NOMO-1 treated with dmso at 0.1 percent for 144 hours (cell line): ENCODE data around the gene TRIM40.
A peak's percentile ranks its signal among the peaks of the same experiment; 100 is the strongest.

ENCODE experiments used
- DNase-seq: peaks from one replicate; lab custom pipeline; 2025; ENCODE audit not compliant: unreplicated experiment; lab: John Stamatoyannopoulos, UW

Gene TRIM40, protein sequence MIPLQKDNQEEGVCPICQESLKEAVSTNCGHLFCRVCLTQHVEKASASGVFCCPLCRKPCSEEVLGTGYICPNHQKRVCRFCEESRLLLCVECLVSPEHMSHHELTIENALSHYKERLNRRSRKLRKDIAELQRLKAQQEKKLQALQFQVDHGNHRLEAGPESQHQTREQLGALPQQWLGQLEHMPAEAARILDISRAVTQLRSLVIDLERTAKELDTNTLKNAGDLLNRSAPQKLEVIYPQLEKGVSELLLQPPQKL

DNA sequence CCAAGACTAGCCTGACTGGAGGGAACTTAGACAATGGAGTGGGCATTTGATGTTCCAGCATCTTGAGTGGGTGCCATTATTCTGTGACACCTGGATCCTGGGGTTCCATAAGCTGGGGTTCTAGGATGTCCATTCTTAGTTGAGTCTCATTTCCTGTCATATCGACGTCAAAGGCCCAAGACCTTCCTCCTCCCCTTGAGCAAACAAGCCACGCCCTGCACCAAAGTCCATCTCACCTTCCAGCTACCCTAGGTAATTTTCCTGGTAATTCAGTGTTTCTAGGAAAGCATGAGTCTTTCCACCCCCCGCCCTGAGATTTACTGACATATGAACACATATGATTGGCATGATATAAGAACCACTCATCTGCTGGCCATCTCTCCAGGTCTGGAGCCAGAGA is at the start of gene TRIM40:
TSS of gene TRIM40 (plus strand) at position 384 of the 400 bp plus-strand sequence. CDS start 897 bp downstream, outside the sequence.
- DNase-seq, result no peak

DNA sequence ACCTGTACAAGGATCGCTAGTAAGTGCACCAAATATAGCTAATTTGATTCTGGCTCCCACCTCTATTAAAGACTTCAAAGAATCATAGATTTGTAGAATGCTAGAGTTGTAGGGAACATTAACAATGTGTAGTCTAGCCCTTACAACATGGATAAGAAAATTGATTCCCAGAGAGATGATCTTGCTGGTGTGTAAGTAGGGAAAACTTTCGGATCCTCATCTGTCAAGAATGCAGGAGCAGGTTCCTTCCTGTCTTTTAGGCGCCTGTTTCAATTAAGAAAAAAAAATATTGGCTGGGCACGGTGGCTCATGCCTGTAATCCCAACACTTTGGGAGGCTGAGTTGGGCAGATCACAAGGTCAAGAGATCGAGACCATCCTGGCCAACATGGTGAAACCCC is 48.1 kb upstream of the TRIM40 start:
- DNase-seq, result no peak

DNA sequence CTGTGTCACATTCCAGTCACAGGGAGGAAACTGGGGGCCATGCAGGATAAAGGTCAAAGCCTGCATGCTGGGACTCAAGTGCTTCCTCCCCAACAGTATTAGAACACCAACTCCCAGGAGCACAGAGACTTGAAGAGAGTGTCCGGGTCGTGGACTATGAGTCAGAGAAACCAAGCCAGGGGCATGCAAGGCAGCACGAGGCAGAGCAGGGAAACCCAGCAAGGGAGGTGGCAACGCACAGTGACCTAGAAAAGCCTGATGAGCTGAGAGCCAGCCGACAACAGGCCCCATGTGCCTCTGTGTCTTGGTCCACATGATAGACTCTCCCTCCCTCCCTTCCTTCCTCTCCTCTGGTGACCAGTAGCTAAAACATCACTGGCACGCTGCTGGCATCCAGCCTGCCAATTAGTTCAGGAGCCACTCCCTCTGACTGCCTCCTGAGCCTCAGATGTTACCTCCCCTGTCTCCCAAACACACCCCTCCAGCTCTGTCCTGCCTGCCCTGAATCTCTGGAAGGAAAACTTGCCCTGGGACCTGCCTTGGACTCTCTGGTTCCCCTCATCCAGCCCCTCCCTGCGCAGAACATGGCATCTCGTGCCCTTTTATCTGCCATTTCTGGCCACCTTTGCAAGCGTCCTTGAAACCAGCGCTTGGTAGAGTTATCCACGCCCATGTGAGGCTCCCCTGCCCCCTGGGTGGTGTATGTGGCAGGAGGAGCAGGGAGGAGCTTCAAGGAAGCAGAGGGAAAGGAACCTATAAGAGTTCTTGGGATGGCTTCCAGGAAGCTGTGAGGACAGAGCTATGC is 44.2 kb upstream of the TRIM40 start:
- DNase-seq, result no peak

DNA sequence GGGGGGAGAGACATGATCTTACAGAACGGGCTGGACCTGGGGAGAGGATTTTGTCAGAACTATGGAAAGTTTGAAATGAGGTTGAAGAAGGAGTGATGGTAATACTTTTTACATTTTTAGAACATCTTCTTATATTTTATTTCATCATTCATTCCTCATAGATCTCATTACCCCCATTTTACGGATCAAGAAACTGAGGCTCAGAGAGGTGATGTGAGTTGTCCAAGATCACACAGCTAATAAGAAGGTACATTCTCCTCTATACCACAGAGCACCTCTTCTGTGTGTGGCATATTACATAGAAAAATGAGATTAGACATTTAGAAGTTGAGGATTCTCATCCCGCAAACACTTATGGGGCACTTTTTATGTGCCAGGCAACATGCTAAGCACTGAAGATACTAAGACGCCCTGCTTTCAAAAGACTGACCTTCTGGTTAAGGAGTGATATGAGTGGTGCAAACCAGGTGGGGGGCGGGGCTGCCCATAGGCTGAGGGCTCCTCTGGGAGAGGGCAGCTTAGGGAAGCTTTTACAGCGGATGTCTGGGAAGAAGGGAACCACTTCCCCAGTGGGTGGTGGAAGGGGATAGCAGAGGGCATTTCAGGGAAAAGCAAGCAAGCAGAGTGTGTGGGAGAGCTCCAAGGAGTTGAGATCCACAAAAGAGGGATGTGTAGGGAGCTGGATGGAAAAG is 42.9 kb upstream of the TRIM40 start:
- no peak for DNase-seq

DNA sequence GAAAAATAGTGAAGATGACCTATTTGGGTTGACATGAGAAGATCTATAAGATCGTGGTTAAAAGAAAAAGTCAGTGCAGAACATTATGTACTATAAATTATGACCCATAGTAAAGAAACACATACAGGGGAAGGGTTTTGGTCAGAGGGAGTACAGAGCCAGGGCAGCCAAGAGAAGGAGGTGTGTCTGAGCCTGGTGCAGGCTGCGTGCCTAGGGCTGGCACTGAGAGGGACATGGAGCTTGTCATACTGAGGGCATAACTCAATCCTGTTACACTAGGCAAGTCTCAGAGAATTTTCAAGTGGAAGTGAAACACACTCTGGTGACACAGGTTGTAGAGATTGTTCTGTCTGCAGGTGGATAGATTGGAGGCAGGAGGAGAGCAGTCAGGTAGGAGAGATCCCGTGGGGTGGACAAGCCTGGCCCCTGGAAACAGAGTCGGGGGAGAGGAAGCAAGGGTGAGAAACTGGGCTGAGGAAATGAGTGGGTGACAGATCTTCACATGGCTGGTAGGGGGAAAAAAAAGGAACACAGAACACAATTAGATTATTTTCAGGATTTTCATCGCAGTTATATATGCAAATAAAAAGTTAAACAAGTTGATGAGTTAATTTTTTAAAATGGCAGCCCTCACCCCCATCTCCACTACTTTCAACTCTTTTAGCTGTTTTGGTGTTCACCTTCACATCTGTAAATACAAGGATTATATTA is 41.8 kb upstream of the TRIM40 start:
- DNase-seq, result no peak

DNA sequence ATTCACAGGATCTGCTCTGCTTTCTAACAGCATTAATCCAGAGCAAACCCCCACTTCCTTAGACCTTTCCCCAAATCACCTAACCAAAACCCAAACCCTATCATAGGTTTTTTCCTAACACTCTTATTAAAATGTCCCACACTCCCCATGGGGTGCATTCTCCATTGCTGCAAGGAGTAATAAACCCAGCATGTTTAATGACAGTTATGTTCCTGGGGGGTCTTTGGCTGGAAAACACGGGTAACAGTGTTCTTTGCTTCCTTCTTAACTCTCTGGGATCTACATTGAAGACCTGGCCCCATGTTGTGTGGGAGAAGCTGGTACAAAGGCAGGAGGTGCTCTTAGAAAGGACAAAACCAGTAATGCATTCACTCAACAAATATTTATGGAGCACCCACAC is 39.1 kb upstream of the TRIM40 start:
- no peak for DNase-seq

DNA sequence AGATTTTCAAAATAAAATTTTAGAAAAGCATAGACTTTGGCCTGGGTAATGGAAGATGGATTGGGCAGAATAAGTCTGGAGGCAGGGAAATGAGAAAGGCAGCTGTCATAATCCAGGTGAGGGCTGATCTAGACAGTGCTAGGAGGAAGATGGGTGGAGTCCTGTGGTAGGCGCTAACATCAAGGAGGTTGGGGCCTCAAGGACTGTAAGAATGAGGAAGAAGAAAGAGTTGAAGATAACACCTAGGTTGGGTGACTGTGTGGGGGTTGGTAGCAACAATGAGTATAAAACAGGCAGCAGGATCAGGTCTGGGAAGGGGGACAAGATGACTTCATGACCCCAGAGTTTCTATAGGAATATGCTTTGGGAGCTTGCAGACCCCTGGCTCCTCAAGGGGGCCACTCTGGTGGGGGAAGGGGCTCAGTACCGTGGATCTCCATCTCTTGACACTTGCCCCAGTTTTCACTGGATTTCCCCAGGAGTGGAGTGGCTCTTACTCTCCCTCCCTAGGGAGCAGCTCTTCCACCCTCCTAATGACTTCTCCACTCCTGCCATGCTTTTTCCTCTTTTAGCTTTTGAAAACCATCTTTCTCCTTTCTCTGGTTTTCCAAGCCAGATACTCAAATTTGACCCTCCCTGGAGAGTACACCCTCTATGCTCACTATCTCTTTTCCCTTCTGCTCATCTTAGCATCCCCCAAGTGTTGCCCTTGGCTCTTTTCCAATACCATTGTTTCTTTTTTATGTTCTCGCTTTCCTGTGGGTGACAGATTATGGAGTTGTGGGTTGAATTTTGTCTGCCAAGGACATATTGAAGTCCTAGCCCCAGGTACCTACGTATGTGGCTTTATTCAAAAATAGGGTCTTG is 37.8 kb upstream of the TRIM40 start:
- DNase-seq, result no peak

DNA sequence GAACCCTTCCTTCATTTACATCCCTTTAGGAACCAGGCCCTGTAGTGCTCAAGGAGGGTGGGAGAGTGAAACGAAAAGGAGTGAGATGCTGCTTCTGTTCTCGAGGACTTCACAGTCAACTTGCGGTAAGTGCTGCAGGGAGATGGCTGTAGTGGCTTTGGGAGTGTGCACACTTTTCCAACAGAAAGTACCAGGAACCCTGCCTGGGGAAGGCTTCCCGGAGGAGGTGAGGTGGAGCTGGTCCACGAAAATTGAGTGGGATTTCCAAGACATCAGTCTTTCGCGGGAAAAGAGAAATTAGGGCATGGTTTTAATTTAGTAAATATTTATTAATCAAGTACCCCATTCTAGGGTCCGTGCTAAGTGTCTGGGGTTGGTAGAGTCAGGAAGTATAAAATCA is 35.8 kb upstream of the TRIM40 start:
- DNase-seq, result no peak

DNA sequence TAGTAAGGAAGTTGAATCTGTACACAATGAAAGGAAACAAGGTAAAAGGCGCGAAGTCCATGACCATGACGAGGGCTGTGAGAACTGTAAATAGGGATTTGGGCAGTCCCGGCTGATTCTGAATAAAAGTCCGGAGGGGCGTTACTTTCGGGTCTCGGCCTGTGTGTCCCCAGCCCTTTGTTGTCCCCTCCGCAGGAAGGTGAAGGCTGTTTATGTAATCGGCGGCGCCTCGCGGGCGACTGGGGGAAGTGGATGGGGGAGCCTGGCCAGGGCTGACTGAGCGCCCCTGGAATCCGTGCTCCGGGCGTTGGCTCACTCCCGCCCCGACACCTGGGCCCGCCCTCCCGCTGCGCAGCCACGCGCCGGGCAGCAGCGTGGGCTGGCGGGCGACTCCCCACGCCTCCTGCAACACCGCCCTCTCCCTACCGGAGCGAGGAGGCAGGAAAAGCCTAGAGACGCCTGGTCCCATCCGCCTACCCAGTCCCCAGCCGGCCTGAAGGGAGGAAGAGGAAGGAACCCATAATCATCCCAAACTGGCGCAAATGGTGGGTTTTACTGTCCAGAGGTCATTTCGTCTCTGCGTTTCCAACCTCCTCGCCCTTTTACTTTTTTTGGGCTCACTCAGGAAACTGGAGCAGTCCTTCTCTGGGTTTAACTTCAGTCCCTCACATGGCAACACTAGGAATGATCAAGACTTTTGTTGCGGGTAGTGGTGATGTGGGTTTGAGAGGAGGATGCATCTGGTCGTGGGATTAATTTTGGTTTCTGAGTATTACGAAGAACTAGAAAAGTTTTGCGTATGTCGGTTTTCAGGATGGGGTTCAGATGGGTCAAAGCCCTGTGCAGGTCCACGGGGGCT is 35.1 kb upstream of the TRIM40 start:
- DNase-seq, result no peak

DNA sequence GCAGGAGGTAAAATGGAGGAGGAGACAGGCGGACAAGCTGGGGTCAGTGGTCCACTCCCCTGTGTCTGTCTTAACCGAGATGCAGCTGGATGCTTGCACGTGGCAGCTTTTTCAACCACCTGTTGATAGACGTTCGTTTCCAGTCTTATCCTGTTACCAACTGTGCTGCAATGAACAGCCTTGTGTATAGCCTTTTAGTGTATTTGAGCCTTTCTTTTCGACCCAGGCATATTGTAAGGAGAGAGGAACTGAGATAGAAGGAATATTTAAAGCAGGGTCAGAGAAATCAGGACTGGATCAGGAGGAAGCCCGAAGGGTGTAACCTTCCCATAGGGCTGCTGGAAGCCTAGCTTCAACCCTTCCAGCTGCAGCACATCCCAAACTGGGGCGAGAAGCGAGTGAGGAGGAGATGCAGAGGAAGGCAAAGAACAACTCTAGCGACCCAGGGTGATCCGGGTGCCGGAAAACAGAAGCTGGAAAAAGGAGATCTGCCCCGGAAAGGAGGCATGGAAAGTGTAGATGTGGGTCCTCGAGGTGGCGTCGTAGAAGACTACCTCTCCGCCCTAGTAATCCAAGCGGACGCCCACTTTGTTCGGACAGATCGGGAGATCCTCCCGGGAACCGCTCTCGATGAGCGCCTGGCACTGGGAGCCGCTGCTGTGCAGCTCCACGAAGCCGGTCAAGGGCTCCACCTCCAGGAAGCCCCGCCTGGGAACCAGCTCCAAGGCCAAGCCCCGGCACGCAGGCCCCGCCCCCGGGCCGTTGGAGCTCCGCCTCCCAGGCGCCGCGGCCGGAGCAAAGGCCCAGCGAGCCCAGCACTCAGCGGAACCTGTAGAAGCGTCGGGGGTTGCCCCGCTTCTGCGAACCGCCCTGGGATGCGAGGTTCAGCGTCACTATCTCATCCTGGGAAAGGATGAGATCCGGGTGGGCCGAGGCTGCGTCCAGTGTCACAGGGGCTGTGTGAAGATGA is 34.2 kb upstream of the TRIM40 start:
- DNase-seq, result peak; percentile 21

DNA sequence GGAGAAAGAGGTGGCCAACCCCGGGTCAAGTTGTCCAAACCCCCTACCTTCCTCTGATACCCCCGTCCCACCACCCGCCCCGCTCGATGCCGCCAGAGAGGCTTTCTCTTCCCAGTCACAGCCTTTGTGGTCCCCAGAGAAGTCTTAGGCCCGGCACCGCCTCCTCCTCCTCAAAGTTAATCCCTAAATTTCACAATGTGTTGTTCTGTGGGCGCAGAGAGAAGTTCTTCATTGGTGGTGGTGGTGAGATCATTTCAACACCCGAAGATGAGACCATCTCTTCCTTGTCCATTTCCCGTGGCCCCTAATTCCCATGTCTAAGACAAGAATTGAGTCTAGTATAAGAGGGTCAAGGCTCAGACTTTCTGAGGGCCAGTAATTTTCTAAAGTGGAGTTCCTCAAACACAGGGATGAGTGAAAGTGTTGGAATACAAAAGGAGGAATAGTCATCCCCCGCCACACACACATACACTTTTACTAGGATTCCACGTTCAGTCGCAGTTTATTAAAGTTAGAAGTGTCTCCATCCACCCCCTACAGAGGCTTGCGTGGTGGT is 33.4 kb upstream of the TRIM40 start:
- DNase-seq, result no peak

DNA sequence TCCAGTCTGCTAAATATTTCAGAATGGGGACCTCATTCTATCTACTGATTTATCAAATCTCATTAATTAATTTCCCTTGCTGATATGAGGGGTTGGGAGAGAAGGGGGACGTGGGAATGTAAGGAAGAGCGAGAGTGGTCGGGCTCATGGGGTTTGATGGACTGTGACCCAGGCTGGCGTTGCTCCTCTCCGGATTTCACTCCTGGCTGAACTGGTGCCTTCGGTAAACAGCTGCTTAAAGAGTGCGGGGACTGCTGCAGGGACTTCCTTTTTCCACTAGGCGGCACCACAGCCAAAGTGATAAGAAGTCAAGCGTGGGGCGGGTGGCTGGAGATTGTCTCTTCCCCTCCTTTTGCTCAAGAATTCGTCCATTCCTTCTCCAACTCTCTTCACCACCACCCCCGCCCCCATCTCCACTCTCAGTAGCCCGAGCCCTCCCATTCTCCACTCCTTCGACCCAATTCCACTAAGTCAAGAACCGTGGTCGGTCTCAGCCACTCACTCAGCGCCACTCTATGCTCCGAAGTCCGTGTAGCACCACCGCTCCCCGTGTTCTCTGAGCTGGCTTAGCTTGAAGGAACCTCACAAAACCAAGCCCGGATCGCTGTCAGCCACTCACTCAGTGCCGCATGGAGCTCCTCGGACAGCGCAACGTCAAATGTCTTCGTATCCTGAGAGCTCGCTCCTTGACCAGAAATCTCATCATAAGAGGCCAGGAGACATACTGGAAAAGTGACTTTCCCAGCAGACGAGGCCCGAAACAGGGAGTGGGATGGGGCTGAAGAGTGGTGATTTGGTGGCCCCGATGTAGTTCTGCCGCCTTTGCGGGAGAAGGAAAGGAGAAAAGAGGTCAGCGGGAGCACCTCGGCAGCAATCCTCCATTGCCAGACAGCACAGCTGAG is 32.7 kb upstream of the TRIM40 start:
- peak; percentile 76 for DNase-seq

DNA sequence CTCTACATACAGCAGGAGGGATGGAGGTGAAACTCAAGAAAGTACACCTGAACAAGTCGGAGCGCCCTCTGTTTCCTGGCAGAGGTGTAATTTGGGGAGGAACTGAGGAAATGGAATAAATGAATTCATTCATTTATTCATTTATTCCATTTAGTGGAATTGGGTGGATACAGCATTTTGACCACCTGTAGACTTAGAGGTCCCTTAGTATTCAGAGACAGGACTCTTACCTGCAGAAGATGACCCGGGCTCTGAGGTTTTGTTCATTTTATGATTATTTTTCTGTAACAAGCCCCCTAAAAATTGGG is 32.1 kb upstream of the TRIM40 start:
- no peak for DNase-seq

DNA sequence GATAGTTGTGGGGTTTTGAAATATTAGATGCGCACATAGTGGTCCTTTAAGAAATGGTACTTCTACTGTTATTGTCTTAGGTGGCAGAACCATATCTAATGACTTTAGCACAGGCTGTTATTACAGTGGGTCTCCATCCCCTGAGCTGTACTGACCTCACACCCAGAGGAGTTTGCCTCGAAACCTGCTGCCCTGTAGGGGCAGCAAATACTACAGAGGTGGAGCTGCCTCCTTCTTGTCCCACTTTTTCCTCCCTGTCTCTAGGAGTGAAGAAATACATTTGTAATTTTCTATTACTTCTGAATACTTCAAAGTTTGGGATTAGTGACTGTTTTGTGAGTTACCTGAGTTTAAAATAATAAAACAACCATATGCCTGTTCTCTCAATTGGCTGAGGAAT is 31.3 kb upstream of the TRIM40 start:
- DNase-seq, result no peak

DNA sequence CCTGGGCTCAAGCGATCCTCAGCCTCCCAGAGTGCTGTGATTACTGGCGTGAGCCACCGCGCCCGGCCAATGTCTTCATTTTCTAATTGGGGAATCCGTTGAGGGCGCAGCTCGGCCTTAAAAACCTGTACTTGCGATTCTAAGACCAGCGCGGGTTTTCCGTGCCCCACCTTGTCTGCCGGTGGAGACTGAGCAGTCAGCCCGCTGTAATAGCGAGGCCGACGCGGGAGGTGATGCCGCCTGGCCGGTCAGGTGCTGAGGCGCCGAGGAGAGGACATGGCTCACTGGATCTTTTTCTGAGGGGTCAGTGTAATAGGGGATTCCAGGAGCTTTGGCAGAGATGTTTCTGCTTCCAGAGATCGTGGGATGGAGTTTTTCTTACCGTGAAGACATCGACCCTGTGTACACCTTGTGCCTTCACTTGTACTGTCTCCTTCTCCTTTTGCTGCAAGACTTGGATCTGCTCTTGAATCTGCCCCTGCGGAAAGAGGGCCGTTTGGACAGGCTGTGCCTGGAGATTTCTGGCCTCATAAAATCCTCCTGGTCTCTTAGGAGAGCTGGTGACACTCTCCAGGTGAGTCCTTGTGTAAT is 24.6 kb upstream of the TRIM40 start:
- no peak for DNase-seq

DNA sequence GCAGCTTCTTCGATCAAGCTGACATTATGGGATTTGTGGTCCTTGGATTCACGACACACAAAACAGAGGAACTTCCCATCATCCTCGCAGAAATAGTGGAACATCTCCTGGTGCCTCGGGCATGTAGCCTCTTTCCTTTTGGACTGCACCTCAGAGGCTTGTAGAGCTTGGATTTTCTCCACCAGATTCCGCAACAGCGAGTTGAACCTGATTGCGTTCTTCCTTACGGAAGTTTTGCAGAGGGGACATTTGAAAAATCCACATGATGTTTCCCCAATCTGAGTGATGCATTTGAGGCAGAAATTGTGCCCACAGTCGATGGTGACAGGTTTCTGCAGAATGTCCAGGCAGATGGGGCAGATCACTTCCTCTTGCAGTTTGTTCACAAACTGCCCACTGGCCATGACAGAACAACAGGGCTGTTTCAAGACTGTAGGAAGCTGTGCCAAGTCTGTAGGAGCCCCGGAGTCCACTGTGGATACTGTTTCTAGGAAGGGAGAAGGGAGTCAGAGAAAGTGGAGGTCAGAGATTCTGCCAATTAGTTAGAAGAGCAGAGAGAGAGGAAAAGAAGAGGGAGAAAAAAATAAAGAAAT is 23.4 kb upstream of the TRIM40 start:
- no peak for DNase-seq
